Posterior vena cava (tissue), 2 donors: ENCODE results near the gene ALPG. TPM values are rescaled to one million over a fixed set of nuclear protein-coding genes. Genes with fewer than 3 reads are reported as not detected.
"Not testable (repeated sequence)": the region's sequence is repeated elsewhere in the genome, so short reads cannot be mapped to it uniquely, and the experiment has no call there.

Experiments
- DNase-seq: peaks from one replicate; pipeline ENCODE4 v3.0.0-alpha.2; 2020; ENCODE audit warnings: low spot score
- intact Hi-C, 2 donors: fragments of 100-400 bp; cut with DNase I; formaldehyde crosslinking; loops; one replicate each; pipeline versions ENCODE4 v1.14.1 to v1.14.2; 2022 to 2023
- total RNA-seq, 2 donors: library from RNA; stranded (reverse); fragmentation: NEBNext Ultra II Directional; extraction: Animal tissue kit (Norgen Biotek cat#: 25700); gene quantifications; one replicate each; pipeline ENCODE4 v1.2.1, GENCODE V29; 2021
- donor health status: DM: yes; HTN: yes; CAD: no.
- donor health status: DM: yes; HTN: yes; CAD: no.

ALPG gene
- total RNA-seq, 2 donors from 2014 or later = not detected

GRCh38 chr2:232416521-232417470, 10.2 kb downstream of the ALPG start:
- peak; percentile 62 for DNase-seq
- intact Hi-C loops = no loop called here

DNA sequence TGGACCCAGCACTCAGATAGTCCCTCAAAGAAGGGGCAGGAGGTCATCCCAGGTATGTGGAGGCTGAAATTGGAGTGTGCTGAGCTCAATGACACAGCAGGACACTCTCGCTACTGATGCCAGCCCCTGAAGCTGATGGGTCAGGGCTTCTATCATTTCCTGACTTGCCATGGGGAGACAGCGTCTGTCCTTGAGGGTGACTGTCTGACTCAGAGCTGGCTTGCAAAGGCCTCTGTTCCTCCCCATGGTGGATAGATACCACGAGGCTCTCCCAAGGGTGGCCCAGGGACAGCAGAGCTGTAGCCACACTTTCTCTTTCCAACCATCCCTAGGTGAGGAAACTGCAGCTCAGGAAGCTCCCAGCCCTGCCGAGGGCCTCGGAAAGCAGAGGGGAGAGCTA, 10.8 kb downstream of the ALPG start:
- no peak for DNase-seq
- intact Hi-C loops = no loop called here

- DNase-seq = peak; percentile 67
- intact Hi-C loops = no loop called here
Measured at GRCh38 chr2:232418056-232418455, 11.4 kb downstream of the ALPG start.

DNA sequence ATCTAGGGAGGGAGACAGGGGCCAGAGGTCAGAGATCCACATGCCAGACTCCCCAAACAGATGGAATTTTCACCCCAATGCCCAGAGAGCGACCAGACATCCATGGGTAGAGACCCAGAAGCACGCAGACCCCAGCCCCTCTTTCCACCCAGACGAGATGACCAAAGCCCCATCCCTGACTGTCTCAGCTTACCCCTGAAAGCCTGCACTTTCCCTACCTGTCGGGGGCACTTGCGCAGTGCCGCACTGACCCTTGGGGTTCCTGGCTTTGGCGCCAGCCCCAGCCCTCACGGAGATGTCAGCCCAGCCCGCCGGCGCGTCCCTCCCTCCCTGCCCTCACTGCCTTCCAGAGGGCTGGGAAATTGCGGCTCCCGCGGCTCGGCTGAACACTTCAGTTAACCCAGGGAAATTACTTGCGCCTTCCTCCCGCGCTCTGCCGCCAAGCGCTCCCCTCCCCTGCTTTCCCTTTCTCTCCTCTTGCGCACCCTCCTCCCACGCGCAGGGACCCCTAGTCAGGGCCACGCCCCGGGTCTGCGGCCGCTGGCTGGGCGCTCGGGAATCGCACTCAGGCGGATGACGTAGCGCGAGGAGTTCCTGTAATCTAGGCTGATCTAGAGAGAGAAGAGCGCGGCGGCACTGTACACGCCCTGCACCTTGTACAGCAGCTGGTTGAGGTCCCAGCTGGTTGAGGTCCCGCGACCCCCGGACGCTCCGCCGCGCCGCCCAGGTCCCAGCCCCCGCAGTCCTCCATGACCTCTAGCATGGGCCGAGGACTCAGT, 12.0 kb downstream of the ALPG start:
- peak; percentile 83 for DNase-seq
- intact Hi-C loops = no loop called here

DNA sequence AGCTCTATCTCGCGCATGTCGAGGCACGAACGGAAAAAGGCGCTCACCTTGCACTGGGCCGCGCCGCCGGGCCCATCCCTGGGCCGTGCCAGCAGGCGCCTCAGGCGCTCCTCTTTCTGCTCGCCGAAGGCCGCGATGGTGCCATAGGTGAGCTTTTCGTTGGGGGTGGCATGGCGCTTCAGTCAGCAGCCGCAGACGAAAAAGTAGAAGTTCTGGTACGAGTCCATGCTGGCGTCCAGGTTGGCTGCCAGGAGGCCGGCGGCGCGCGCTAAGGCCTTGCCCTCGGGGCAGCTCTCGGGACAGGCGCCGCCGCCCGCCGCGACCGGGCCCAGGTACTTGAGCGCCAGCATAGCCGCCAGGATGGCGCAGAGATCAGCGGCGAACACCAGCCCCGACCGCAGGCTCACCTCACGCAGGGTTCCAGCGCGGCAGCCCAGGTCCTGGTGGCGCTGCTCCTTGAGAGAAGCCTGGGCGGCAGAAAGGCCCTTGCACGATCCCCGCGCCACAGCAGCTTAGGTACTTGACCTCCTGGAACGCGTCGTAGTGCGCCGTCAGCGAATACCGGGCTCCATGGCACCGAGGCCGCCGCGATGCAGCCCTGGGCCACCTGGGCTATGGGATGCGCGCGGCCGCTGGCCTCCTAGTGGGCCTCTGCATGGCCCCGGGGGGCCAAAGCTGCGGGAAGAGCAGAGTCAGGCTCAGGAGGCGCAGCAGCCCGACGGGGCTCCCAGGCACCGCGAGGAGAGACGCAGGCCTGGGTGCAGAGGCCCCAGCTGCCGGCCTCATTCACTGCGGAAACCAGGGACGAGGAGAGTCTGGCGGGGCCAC, 12.8 kb downstream of the ALPG start:
- peak; percentile 76 for DNase-seq
- intact Hi-C loops = no loop called here

DNA sequence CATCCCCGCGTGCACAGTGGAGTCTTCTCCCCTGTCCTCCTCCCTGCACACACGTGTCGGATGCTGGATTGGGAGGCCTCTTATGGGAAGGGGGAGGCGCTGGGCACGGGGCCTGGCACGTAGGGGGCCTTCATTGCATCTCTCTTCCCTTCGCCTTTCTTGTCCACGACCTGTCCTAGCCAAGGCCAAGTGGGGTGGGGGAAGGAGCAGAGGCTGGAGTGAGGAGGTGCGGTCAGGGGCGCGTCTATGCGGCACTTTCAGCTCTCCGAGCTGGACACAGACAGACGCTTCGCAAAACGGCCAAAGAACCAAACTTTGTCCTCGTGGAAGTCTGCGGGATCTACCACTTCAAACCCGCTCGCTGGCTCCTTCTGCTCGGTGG, 13.4 kb downstream of the ALPG start:
- DNase-seq = peak; percentile 67
- intact Hi-C loops = no loop called here

GRCh38 chr2:232420463-232421188, 14.0 kb downstream of the ALPG start:
- DNase-seq = peak; percentile 76
- intact Hi-C loops = no loop called here

DNA sequence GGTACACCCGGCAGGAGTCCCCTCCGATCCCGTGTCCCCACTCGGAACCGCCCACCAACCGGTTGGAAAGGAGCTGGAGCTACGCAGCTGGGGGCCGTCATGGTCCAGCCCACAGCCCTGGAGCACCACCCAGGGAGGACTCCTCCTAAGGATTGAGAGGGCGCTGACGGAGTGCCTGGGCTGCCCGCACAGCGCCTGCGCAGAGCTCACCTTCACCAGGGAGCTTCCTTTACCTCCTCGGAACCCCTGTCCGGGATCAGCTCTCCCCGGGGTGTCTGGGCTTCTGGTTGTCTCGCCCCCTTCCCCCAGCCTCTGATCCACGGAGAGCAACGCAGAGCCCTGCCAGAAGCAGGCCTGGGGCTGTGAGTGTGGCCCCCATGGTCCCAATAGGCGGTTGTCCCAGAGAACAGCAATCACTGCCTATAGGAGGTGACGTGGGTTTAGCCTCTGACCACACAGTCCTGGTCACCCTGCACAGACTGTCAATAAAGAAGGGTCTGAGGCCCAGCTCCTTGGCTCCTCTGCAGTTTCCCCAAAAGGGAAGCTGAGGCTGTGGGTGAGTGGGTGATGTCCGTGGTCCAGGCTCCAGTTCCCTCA, 14.6 kb downstream of the ALPG start:
- intact Hi-C loops = no loop called here
- DNase-seq = peak; percentile 78

GRCh38 chr2:232422051-232422450, 15.4 kb downstream of the ALPG start:
- intact Hi-C loops = no loop called here
- DNase-seq = peak; percentile 18

- DNase-seq, intact Hi-C loops: not testable (repeated sequence)
Measured at GRCh38 chr2:232422996-232423395, 16.4 kb downstream of the ALPG start.

DNA sequence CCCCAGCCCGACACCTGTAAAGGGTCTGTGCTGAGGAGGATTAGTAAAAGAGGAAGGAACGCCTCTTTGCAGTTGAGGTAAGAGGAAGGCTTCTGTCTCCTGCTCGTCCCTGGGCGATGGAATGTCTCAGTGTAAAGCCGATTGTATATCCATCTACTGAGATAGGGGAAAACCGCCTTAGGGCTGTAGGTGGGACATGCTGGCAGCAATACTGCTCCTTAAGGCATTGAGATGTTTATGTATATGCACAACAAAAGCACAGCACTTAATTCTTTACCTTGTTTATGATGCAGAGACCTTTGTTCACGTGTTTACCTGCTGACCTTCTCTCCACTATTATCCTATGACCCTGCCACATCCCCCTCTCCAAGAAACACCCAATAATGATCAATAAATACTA, 16.8 kb downstream of the ALPG start:
- not testable (repeated sequence) for DNase-seq

DNA sequence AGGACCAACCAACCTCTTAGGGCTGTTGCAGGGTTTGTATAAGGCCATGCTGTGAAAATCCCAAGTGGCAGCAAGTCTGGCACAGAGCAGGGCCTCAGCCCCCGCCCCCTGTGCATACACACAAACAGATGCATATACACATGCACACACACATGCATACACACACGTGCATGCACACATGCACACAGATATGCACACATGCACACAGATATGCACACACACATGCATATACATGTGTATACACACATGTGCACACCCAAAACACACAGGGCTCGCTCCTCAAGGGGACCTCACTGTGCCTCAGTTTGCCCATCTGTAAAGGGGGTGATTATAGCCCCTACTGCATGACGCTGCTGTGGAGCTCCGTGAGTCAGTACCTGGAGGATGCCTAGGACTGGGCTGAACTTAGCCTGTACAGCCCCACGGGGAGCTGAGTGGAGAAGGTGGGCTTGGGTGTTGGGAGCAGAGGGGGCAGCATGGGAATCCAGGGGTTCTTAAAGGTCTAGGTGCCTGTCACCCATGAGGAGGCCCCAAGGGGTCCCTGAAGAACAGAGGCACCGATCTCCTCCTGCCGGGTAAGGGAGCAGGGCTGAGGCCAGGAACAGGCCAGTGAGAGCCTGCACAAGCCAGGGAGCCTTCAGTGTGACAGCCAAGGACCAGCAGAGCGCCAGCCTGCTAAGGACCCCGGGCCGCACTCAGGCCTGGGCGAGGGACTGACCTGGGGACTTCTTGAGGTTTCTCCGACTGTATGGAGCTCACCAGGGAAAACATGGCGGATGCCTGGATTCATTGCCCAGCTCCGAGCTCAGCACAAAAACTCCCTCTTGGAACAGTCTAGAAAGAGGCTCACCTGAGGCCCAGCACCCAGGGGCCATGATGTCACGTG, 25.3 kb downstream of the ALPG start:
- intact Hi-C loops = no loop called here
- DNase-seq = peak; percentile 58

More for the DNA sequence above, 16.8 kb downstream of the ALPG start:
- intact Hi-C loops = not testable (repeated sequence)

- intact Hi-C loops = no loop called here
- DNase-seq = peak; percentile 63
Measured at GRCh38 chr2:232432598-232433184, 26.0 kb downstream of the ALPG start.

- DNase-seq = peak; percentile 60
Measured at GRCh38 chr2:232433622-232434021, 27.0 kb downstream of the ALPG start.

DNA sequence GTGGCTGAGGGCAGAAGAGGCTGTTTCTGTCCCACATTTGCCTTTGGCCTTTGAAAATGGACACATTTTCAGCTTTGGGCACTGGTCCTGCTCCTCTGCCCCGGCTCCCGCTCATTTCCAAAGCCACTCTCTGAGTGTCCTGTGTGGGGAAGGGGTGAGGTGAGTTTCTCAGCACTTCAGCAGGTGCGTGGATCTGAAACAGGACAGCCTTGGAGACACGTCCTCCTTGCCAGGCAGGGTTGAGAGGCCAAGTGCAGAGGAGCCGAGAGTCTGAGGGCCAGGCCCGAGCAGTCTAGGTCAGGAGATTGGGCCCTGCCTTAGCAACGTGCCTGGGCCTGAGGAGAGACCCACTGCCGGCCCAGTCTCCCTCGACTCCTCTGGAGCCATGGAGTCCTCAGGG, 27.4 kb downstream of the ALPG start:
- intact Hi-C loops = no loop called here
- peak; percentile 55 for DNase-seq

More at GRCh38 chr2:232433622-232434021, 27.0 kb downstream of the ALPG start:
- intact Hi-C loops = not testable (repeated sequence)

DNA sequence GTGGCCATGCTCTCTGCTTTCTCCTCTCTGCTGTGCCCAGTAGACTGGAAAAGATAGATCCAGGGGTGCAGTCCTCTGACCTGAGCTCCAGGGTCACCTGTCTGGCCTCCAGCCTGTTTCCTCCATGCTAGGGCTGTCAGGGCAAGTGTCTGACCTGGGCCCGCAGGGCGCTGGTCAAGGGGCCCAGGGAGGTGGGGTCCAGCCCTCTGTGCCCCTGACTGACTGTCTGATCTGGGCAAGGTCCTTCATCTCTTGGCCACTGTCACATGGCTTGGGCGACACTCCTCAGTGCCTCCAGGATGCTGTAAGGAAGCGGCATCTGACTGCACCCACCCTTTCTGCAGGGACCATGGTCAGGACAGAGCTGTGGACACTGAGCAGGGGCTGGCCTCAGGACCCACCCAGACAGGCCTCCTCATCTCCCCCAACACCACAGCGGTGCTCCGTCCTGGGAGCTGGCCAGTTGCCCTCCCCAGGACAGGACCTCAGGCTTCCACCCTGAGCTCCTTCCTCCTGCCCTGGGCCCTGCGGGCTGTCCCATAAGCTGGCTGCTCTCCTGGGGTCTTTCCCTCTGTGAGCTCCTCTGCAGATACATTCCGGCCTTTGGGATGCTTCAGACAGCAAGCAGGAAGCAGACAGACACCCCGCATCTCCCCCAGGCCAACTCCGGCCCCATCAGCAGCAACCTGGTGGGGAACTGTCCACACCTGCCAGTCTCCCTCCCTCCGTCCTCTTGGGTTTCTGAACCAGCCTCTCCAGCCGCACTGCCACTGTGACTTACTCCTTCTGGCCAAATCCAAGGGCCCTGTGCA, 28.1 kb downstream of the ALPG start:
- intact Hi-C loops = loop anchor here in 1 of 2 donors (5.0 kb wide), 1 partner anchor 527 kb away; no protein-coding TSS in a partner anchor
- DNase-seq = peak; percentile 32
